H1 (cell line): ENCODE measurements around the gene FMN2. TPM values are rescaled to one million over a fixed set of nuclear protein-coding genes. Genes with fewer than 3 reads are reported as not detected.

Source experiments
- EGR1 ChIP-seq: IDR thresholded peaks from 2 replicates; pipeline ENCODE4 v1.6.1; 2011; ENCODE audit warnings: low read depth, low read length, borderline replicate concordance
- KDM1A ChIP-seq: fragments of 200-600, 300-600 bp; sonication (generic); IDR thresholded peaks from 2 replicates; pipeline ENCODE4 v1.7.1; 2016; ENCODE audit warnings: mild to moderate bottlenecking, low read length, borderline replicate concordance
- KDM5A ChIP-seq: fragments of 200-600 bp; IDR thresholded peaks from 2 replicates; pipeline ENCODE4 v1.7.1; 2012; ENCODE audit warnings: mild to moderate bottlenecking, low read length, inconsistent platforms, mixed read lengths
- RNF2 ChIP-seq: fragments of 200-900, 300-1000 bp; sonication (generic); IDR thresholded peaks from 2 replicates; pipeline ENCODE4 v1.7.1; 2016; ENCODE audit warnings: borderline replicate concordance, low read depth, mild to moderate bottlenecking, antibody characterized with exemption, low read length; ENCODE audit not compliant: poor library complexity, severe bottlenecking; ENCODE audit errors: missing control alignments
- RXRA ChIP-seq: IDR thresholded peaks from 2 replicates; pipeline ENCODE4 v1.6.1; 2011; ENCODE audit warnings: low read depth, mild to moderate bottlenecking, low read length, moderate library complexity; ENCODE audit not compliant: insufficient read depth
- SIN3A ChIP-seq, 2 experiments: IDR thresholded peaks in 1 of 2; conservative IDR thresholded peaks in 1 of 2; 2 replicates each; pipeline ENCODE4 v1.6.1; 2011 to 2012; ENCODE audit warnings: low read length in 2 of 2, improper control_type of control experiment in 1 of 2, low read depth in 1 of 2, mild to moderate bottlenecking in 1 of 2
- SP2 ChIP-seq: IDR thresholded peaks from 2 replicates; pipeline ENCODE4 v1.6.1; 2012; ENCODE audit warnings: mild to moderate bottlenecking, low read length, inconsistent platforms
- polyA plus RNA-seq, 7 experiments: library from polyadenylated mRNA; depleted of rRNA in 3 of 7; stranded (reverse) in 5 of 7; unstranded in 2 of 7; fragments of >200 nt in 5 of 7; fragments of 200-250 nt in 2 of 7; gene quantifications; 1 replicate in 5 of 7; 2 replicates in 1 of 7; 4 replicates in 1 of 7; pipeline versions ENCODE4 v1.2.1 to v1.2.3, GENCODE V29; 2011 to 2013; ENCODE audit warnings: missing spikeins in 2 of 7, mixed read lengths in 2 of 7
- total RNA-seq: library from RNA; stranded (reverse); fragmentation: NEBNext Ultra II Directional; extraction: Animal tissue kit (Norgen Biotek cat#: 25700); gene quantifications from 2 replicates; pipeline ENCODE4 v1.2.1, GENCODE V29; 2021
- TF ChIP-seq, protein P1 (sequence below): fragments of 300-600 bp; sonication (generic); IDR thresholded peaks from 2 replicates; pipeline ENCODE4 v1.7.1; 2012; ENCODE audit warnings: low read length, moderate library complexity, mild to moderate bottlenecking, inconsistent platforms; ENCODE audit not compliant: insufficient replicate concordance
- TF ChIP-seq, protein P2 (sequence below): IDR thresholded peaks from 2 replicates; pipeline ENCODE4 v1.6.1; 2012; ENCODE audit warnings: low read length, inconsistent platforms

The FMN2 gene
- total and polyA plus RNA-seq, 2 of the 8 experiments (the other 6 are each of a cell fraction or from before 2014, with no cell fraction given) = 0.83 to 2.0 TPM

DNA sequence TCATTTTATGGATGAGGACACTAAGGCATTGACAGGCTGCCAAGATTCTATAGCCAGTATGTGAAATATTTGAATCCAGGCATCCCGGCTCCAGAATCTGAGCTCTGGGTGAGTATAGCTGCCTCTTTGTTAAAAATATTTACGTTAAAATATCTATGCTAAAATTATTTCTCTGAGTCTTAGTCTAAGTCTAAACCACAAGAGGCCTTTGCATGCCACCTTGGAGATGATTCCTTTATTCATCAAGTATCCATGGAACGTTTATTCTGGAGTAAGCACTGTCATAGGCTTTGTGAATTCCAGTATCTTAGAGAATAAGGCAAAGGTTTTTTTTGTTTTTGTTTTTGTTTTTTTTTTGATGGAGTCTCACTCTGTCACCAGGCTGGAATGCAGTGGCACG lies 403.9 kb downstream of the FMN2 start (continued):
- TF ChIP-seq, protein P1, sequence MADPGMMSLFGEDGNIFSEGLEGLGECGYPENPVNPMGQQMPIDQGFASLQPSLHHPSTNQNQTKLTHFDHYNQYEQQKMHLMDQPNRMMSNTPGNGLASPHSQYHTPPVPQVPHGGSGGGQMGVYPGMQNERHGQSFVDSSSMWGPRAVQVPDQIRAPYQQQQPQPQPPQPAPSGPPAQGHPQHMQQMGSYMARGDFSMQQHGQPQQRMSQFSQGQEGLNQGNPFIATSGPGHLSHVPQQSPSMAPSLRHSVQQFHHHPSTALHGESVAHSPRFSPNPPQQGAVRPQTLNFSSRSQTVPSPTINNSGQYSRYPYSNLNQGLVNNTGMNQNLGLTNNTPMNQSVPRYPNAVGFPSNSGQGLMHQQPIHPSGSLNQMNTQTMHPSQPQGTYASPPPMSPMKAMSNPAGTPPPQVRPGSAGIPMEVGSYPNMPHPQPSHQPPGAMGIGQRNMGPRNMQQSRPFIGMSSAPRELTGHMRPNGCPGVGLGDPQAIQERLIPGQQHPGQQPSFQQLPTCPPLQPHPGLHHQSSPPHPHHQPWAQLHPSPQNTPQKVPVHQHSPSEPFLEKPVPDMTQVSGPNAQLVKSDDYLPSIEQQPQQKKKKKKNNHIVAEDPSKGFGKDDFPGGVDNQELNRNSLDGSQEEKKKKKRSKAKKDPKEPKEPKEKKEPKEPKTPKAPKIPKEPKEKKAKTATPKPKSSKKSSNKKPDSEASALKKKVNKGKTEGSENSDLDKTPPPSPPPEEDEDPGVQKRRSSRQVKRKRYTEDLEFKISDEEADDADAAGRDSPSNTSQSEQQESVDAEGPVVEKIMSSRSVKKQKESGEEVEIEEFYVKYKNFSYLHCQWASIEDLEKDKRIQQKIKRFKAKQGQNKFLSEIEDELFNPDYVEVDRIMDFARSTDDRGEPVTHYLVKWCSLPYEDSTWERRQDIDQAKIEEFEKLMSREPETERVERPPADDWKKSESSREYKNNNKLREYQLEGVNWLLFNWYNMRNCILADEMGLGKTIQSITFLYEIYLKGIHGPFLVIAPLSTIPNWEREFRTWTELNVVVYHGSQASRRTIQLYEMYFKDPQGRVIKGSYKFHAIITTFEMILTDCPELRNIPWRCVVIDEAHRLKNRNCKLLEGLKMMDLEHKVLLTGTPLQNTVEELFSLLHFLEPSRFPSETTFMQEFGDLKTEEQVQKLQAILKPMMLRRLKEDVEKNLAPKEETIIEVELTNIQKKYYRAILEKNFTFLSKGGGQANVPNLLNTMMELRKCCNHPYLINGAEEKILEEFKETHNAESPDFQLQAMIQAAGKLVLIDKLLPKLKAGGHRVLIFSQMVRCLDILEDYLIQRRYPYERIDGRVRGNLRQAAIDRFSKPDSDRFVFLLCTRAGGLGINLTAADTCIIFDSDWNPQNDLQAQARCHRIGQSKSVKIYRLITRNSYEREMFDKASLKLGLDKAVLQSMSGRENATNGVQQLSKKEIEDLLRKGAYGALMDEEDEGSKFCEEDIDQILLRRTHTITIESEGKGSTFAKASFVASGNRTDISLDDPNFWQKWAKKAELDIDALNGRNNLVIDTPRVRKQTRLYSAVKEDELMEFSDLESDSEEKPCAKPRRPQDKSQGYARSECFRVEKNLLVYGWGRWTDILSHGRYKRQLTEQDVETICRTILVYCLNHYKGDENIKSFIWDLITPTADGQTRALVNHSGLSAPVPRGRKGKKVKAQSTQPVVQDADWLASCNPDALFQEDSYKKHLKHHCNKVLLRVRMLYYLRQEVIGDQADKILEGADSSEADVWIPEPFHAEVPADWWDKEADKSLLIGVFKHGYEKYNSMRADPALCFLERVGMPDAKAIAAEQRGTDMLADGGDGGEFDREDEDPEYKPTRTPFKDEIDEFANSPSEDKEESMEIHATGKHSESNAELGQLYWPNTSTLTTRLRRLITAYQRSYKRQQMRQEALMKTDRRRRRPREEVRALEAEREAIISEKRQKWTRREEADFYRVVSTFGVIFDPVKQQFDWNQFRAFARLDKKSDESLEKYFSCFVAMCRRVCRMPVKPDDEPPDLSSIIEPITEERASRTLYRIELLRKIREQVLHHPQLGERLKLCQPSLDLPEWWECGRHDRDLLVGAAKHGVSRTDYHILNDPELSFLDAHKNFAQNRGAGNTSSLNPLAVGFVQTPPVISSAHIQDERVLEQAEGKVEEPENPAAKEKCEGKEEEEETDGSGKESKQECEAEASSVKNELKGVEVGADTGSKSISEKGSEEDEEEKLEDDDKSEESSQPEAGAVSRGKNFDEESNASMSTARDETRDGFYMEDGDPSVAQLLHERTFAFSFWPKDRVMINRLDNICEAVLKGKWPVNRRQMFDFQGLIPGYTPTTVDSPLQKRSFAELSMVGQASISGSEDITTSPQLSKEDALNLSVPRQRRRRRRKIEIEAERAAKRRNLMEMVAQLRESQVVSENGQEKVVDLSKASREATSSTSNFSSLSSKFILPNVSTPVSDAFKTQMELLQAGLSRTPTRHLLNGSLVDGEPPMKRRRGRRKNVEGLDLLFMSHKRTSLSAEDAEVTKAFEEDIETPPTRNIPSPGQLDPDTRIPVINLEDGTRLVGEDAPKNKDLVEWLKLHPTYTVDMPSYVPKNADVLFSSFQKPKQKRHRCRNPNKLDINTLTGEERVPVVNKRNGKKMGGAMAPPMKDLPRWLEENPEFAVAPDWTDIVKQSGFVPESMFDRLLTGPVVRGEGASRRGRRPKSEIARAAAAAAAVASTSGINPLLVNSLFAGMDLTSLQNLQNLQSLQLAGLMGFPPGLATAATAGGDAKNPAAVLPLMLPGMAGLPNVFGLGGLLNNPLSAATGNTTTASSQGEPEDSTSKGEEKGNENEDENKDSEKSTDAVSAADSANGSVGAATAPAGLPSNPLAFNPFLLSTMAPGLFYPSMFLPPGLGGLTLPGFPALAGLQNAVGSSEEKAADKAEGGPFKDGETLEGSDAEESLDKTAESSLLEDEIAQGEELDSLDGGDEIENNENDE = no peak
- TF ChIP-seq, protein P2, sequence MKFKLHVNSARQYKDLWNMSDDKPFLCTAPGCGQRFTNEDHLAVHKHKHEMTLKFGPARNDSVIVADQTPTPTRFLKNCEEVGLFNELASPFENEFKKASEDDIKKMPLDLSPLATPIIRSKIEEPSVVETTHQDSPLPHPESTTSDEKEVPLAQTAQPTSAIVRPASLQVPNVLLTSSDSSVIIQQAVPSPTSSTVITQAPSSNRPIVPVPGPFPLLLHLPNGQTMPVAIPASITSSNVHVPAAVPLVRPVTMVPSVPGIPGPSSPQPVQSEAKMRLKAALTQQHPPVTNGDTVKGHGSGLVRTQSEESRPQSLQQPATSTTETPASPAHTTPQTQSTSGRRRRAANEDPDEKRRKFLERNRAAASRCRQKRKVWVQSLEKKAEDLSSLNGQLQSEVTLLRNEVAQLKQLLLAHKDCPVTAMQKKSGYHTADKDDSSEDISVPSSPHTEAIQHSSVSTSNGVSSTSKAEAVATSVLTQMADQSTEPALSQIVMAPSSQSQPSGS = no peak
- TF ChIP-seq EGR1 (no peak), SIN3A (conservative IDR thresholded peaks at IDR 0.05 in 1 of 2, IDR thresholded peaks at IDR 0.05 in 1 of 2; ENCODE audit: low read depth in 1 of 2, low read length in 2 of 2) (no peak), KDM1A (no peak), KDM5A (no peak), RNF2 (no peak), RXRA (no peak), SP2 (no peak)
